HCT116 (cell line): Measurements from ENCODE around the gene DCDC2. TPM values are rescaled to one million over a fixed set of nuclear protein-coding genes. Genes with fewer than 3 reads are reported as not detected.

ENCODE experiments used
- ATAC-seq: fragments of 200-7000 bp; cut with Tn5 transposase; 2 replicates; pipeline ENCODE4 v1.9.1; 2020; ENCODE audit warnings: mild to moderate bottlenecking, moderate library complexity
- BruUV-seq: library from RNA; stranded (reverse); fragments of 400-500 nt; replicated peaks from 2 replicates; lab custom pipeline; 2021; lab: Mats Ljungman, UMichigan
- CTCF ChIA-PET: fragments of 300-600 bp; sonication (Branson Sonifier 250); formaldehyde crosslinking; loops from one replicate; lab custom pipeline; 2021; ENCODE audit warnings: antibody characterized with exemption; lab: Charles Lee
- POLR2A ChIA-PET: fragments of 300-600, 350-600 bp; sonication (Branson Sonifier 250); formaldehyde crosslinking; loops from one replicate; lab custom pipeline; 2021; ENCODE audit warnings: antibody characterized with exemption; lab: Charles Lee
- RAD21 ChIA-PET, 2 experiments: fragments of 300-600 bp; sonication (Branson Sonifier 250); formaldehyde crosslinking; loops; one replicate each; lab custom pipeline; 2023; ENCODE audit warnings: low total read pairs in 2 of 2; ENCODE audit not compliant: uncharacterized antibody in 2 of 2, unreplicated experiment in 2 of 2, low non-redundant PET in 1 of 2; lab: Charles Lee
- DNase-seq: peaks from one replicate; pipeline ENCODE4 v3.0.0-alpha.2; 2010; ENCODE audit warnings: low read depth, low spot score
- H2AFZ ChIP-seq: fragments of 200-600 bp; shearing (Covaris generic), sonication (generic); 2 replicates; pipeline ENCODE4 v1.6.1; 2017; ENCODE audit warnings: low read depth, mixed run types, mixed read lengths, antibody characterized with exemption, low read length; ENCODE audit not compliant: poor library complexity, severe bottlenecking
- H3K27ac ChIP-seq: 2 replicates; pipeline ENCODE4 v1.5.1; 2012; ENCODE audit warnings: low read depth, low read length
- H3K27me3 ChIP-seq: fragments of 200-600 bp; sonication (generic); 2 replicates; pipeline ENCODE4 v1.6.1; 2016; ENCODE audit warnings: mixed run types, low read length, mixed read lengths; ENCODE audit not compliant: insufficient read depth
- H3K36me3 ChIP-seq, 2 experiments: fragments of 200-500 bp in 1 of 2; fragments of 200-600 bp in 1 of 2; sonication (Bioruptor generic) in 1 of 2; sonication (generic) in 1 of 2; 2 replicates each; pipeline versions ENCODE4 v1.5.1 to v1.6.1; 2014 to 2016; ENCODE audit warnings: low read length in 2 of 2, inconsistent platforms in 1 of 2, mixed read lengths in 1 of 2, mixed run types in 1 of 2; ENCODE audit not compliant: insufficient read depth in 2 of 2, control insufficient read depth in 1 of 2
- H3K4me1 ChIP-seq, 2 experiments: fragments of 200-600 bp in 1 of 2; sonication (generic) in 1 of 2; 2 replicates each; pipeline versions ENCODE4 v1.5.1 to v1.6.1; 2012 to 2017; ENCODE audit warnings: low read length in 2 of 2, inconsistent platforms in 1 of 2, mild to moderate bottlenecking in 1 of 2, mixed read lengths in 1 of 2, mixed run types in 1 of 2, moderate library complexity in 1 of 2; ENCODE audit not compliant: insufficient read depth in 2 of 2, control insufficient read depth in 1 of 2
- H3K4me2 ChIP-seq: fragments of 200-600 bp; sonication (generic); 2 replicates; pipeline ENCODE4 v1.6.1; 2017; ENCODE audit warnings: mixed run types, low read length, mixed read lengths
- H3K4me3 ChIP-seq, 2 experiments: fragments of 200-600 bp in 1 of 2; sonication (generic) in 1 of 2; replicated peaks in 1 of 2; 2 replicates each; pipeline ENCODE4 v1.5.1; 2011 to 2016; ENCODE audit warnings: low read length in 2 of 2, control low read depth in 1 of 2, low read depth in 1 of 2, mild to moderate bottlenecking in 1 of 2, mixed read lengths in 1 of 2, mixed run types in 1 of 2
- H3K79me2 ChIP-seq: fragments of 200-600 bp; sonication (generic); 2 replicates; pipeline ENCODE4 v1.6.1; 2017; ENCODE audit warnings: mild to moderate bottlenecking, mixed run types, low read length, moderate library complexity, mixed read lengths; ENCODE audit not compliant: insufficient read depth
- H3K9ac ChIP-seq: fragments of 200-600 bp; sonication (generic); 2 replicates; pipeline ENCODE4 v1.6.1; 2016; ENCODE audit warnings: low read length, mixed read lengths
- H3K9me2 ChIP-seq: fragments of 200-600 bp; sonication (generic), shearing (Covaris generic); 2 replicates; pipeline ENCODE4 v1.6.1; 2017; ENCODE audit warnings: mixed run types, mild to moderate bottlenecking, moderate library complexity; ENCODE audit not compliant: insufficient read depth
- H3K9me3 ChIP-seq, 2 experiments: fragments of 200-500 bp in 1 of 2; fragments of 200-600 bp in 1 of 2; sonication (Bioruptor generic) in 1 of 2; sonication (generic) in 1 of 2; 2 replicates each; pipeline ENCODE4 v1.6.1; 2014 to 2017; ENCODE audit warnings: low read length in 2 of 2, mixed read lengths in 2 of 2, inconsistent platforms in 1 of 2, low read depth in 1 of 2, mild to moderate bottlenecking in 1 of 2, mixed run types in 1 of 2, moderate library complexity in 1 of 2; ENCODE audit not compliant: control insufficient read depth in 1 of 2, insufficient read depth in 1 of 2
- H4K20me1 ChIP-seq: fragments of 200-600 bp; sonication (generic), shearing (Covaris generic); 2 replicates; pipeline ENCODE4 v1.6.1; 2017; ENCODE audit warnings: mixed run types, mild to moderate bottlenecking, moderate library complexity; ENCODE audit not compliant: insufficient read depth
- CBX3 ChIP-seq: IDR thresholded peaks from 2 replicates; pipeline ENCODE4 v1.6.1; 2012; ENCODE audit warnings: low read depth
- CEBPB ChIP-seq: IDR thresholded peaks from 2 replicates; pipeline ENCODE4 v1.6.1; 2012; ENCODE audit warnings: low read depth
- EGR1 ChIP-seq: IDR thresholded peaks from 2 replicates; pipeline ENCODE4 v1.6.1; 2012; ENCODE audit warnings: low read depth
- ELF1 ChIP-seq: IDR thresholded peaks from 2 replicates; pipeline ENCODE4 v1.6.1; 2012; ENCODE audit warnings: low read depth, borderline replicate concordance
- EZH2 ChIP-seq: fragments of 200-600 bp; sonication (generic); IDR thresholded peaks from 2 replicates; pipeline ENCODE4 v1.6.1; 2017; ENCODE audit warnings: antibody characterized with exemption, mixed run types
- FOSL1 ChIP-seq: IDR thresholded peaks from 2 replicates; pipeline ENCODE4 v1.6.1; 2012; ENCODE audit warnings: low read depth
- JUND ChIP-seq: IDR thresholded peaks from 2 replicates; pipeline ENCODE4 v1.6.1; 2012
- POLR2A ChIP-seq: IDR thresholded peaks from 2 replicates; pipeline ENCODE4 v1.7.0; 2011; ENCODE audit warnings: borderline replicate concordance; ENCODE audit not compliant: insufficient read depth, insufficient read length; ENCODE audit errors: extremely low read depth
- POLR2AphosphoS5 ChIP-seq: IDR thresholded peaks from 2 replicates; pipeline ENCODE4 v1.6.1; 2011; ENCODE audit warnings: mild to moderate bottlenecking, low read depth, low read length, moderate library complexity
- SIN3A ChIP-seq: IDR thresholded peaks from 2 replicates; pipeline ENCODE4 v1.6.1; 2012; ENCODE audit warnings: low read depth
- TCF7L2 ChIP-seq: IDR thresholded peaks from 2 replicates; pipeline ENCODE4 v1.7.0; 2011; ENCODE audit warnings: borderline replicate concordance, inconsistent platforms; ENCODE audit not compliant: insufficient read depth, insufficient read length; ENCODE audit errors: extremely low read depth
- YY1 ChIP-seq: IDR thresholded peaks from 2 replicates; pipeline ENCODE4 v1.6.1; 2011; ENCODE audit warnings: low read length, low read depth, moderate library complexity, mild to moderate bottlenecking; ENCODE audit not compliant: insufficient replicate concordance; ENCODE audit errors: extremely low read depth
- ZFX ChIP-seq: fragments of 450-650 bp; IDR thresholded peaks from 2 replicates; pipeline ENCODE4 v1.6.1; 2017
- ZNF274 ChIP-seq: fragments of 200-500 bp; sonication (Bioruptor generic); IDR thresholded peaks from 2 replicates; pipeline ENCODE4 v1.6.1; 2014; ENCODE audit warnings: mild to moderate bottlenecking, low read depth, low read length, inconsistent platforms
- intact Hi-C: fragments of 100-400 bp; cut with micrococcal nuclease; formaldehyde crosslinking; loops from 2 replicates; pipeline ENCODE4 v1.10.0; 2022
- total RNA-seq: library from RNA; stranded (reverse); gene quantifications from one replicate; pipeline ENCODE4 v1.2.1, GENCODE V29; 2021; ENCODE audit not compliant: unreplicated experiment
- TF ChIP-seq, protein P1 (sequence below): IDR thresholded peaks from 2 replicates; pipeline ENCODE4 v1.6.1; 2012
- TF ChIP-seq, protein P2 (sequence below): IDR thresholded peaks from 2 replicates; pipeline ENCODE4 v1.6.1; 2011; ENCODE audit warnings: mild to moderate bottlenecking, low read length, moderate library complexity; ENCODE audit not compliant: insufficient replicate concordance; ENCODE audit errors: extremely low read depth
- TF ChIP-seq, protein P3 (sequence below), 3 experiments: fragments of 200-600 bp in 1 of 3; sonication (generic) in 1 of 3; IDR thresholded peaks in 2 of 3; conservative IDR thresholded peaks in 1 of 3; 2 replicates each; pipeline ENCODE4 v1.5.1; 2012 to 2017; ENCODE audit warnings: low read depth in 2 of 3, low read length in 2 of 3, antibody characterized with exemption in 1 of 3, borderline replicate concordance in 1 of 3, control low read depth in 1 of 3, mild to moderate bottlenecking in 1 of 3, mixed read lengths in 1 of 3, mixed run types in 1 of 3, moderate library complexity in 1 of 3; ENCODE audit not compliant: insufficient read depth in 1 of 3
- TF ChIP-seq, protein P4 (sequence below): IDR thresholded peaks from 2 replicates; pipeline ENCODE4 v1.6.1; 2012

DCDC2 gene
- total RNA-seq, 1 experiment from 2014 or later: 0.17 TPM

DNA sequence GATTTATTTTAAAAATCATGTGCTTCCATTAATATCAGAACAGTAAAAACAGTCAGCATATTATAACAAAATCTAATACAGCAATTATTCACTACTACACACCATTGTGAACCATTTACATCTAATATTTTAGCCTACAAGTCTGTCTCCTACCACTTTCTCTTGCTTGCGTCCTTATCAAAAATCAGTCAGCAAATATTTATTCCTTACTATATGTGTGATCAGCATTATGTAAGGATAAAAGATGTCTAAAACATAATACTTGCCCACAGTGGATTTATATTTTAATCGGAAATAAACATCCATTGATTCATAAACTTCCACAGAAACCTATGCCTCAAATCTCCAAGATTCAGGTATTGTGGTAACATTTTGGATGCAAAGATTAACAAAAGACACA is 132.0 kb downstream of the DCDC2 start:
- RAD21 ChIA-PET: no interaction called here
- H3K4me2 ChIP-seq: no peak overlapping the region
- TF ChIP-seq ELF1 (no peak), TCF7L2 (no peak), EGR1 (no peak), ZNF274 (no peak), FOSL1 (no peak), POLR2AphosphoS5 (no peak), CEBPB (no peak), YY1 (no peak), SIN3A (no peak), POLR2A (no peak), CBX3 (no peak), ZFX (no peak), EZH2 (no peak), JUND (no peak)
- TF ChIP-seq, protein P1, sequence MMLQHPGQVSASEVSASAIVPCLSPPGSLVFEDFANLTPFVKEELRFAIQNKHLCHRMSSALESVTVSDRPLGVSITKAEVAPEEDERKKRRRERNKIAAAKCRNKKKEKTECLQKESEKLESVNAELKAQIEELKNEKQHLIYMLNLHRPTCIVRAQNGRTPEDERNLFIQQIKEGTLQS: no peak
- TF ChIP-seq, protein P2, sequence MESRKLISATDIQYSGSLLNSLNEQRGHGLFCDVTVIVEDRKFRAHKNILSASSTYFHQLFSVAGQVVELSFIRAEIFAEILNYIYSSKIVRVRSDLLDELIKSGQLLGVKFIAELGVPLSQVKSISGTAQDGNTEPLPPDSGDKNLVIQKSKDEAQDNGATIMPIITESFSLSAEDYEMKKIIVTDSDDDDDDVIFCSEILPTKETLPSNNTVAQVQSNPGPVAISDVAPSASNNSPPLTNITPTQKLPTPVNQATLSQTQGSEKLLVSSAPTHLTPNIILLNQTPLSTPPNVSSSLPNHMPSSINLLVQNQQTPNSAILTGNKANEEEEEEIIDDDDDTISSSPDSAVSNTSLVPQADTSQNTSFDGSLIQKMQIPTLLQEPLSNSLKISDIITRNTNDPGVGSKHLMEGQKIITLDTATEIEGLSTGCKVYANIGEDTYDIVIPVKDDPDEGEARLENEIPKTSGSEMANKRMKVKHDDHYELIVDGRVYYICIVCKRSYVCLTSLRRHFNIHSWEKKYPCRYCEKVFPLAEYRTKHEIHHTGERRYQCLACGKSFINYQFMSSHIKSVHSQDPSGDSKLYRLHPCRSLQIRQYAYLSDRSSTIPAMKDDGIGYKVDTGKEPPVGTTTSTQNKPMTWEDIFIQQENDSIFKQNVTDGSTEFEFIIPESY: no peak
- TF ChIP-seq, protein P3, sequence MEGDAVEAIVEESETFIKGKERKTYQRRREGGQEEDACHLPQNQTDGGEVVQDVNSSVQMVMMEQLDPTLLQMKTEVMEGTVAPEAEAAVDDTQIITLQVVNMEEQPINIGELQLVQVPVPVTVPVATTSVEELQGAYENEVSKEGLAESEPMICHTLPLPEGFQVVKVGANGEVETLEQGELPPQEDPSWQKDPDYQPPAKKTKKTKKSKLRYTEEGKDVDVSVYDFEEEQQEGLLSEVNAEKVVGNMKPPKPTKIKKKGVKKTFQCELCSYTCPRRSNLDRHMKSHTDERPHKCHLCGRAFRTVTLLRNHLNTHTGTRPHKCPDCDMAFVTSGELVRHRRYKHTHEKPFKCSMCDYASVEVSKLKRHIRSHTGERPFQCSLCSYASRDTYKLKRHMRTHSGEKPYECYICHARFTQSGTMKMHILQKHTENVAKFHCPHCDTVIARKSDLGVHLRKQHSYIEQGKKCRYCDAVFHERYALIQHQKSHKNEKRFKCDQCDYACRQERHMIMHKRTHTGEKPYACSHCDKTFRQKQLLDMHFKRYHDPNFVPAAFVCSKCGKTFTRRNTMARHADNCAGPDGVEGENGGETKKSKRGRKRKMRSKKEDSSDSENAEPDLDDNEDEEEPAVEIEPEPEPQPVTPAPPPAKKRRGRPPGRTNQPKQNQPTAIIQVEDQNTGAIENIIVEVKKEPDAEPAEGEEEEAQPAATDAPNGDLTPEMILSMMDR (IDR thresholded peaks at IDR 0.05 in 2 of 3, conservative IDR thresholded peaks at IDR 0.05 in 1 of 3; ENCODE audit: borderline replicate concordance in 1 of 3, insufficient read depth in 1 of 3, low read depth in 2 of 3, low read length in 2 of 3): no peak
- TF ChIP-seq, protein P4, sequence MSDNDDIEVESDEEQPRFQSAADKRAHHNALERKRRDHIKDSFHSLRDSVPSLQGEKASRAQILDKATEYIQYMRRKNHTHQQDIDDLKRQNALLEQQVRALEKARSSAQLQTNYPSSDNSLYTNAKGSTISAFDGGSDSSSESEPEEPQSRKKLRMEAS: no peak
- H3K4me1 ChIP-seq: no peaks in the 10 kb centered on the region
- no peak overlapping the region for H3K9ac ChIP-seq
- intact Hi-C loops: no loop called here
- H3K9me3 ChIP-seq: no peaks in the 10 kb centered on the region
- H3K9me2 ChIP-seq: no peaks in the 10 kb centered on the region
- no peak for ATAC-seq
- H2AFZ ChIP-seq: no peak overlapping the region
- CTCF ChIA-PET: no interaction called here
- H3K27me3 ChIP-seq: peaks cover 12% of the 10 kb centered on the region; the same call in 1 of the 2 replicates
- no peaks in the 10 kb centered on the region for H3K79me2 ChIP-seq
- H3K4me3 ChIP-seq: no peak overlapping the region
- no peak overlapping the region for H3K27ac ChIP-seq
- no TSS peak for BruUV-seq
- DNase-seq: no peak
- POLR2A ChIA-PET: no interaction called here
- H3K36me3 ChIP-seq: no peaks in the 10 kb centered on the region
- no peaks in the 10 kb centered on the region for H4K20me1 ChIP-seq
